Stimulated activated CD4-positive, alpha-beta T cell treated with anti-CD3 and anti-CD28 coated beads, Interleukin-15, amount 100 ng/mL, for 24 hours (primary cell): ENCODE results near the gene CTDSPL2.
"Not testable (repeated sequence)": the region's sequence is repeated elsewhere in the genome, so short reads cannot be mapped to it uniquely, and the experiment has no call there.

Experiments used
- DNase-seq: peaks from one replicate; pipeline ENCODE4 v3.0.0-alpha.2; 2020

The CTDSPL2 gene

GRCh38 chr15:44544745-44545144, 117.3 kb downstream of the CTDSPL2 start:
- DNase-seq: not testable (repeated sequence)

GRCh38 chr15:44545913-44546802, 118.7 kb downstream of the CTDSPL2 start:
- DNase-seq: peak; percentile 66

DNA sequence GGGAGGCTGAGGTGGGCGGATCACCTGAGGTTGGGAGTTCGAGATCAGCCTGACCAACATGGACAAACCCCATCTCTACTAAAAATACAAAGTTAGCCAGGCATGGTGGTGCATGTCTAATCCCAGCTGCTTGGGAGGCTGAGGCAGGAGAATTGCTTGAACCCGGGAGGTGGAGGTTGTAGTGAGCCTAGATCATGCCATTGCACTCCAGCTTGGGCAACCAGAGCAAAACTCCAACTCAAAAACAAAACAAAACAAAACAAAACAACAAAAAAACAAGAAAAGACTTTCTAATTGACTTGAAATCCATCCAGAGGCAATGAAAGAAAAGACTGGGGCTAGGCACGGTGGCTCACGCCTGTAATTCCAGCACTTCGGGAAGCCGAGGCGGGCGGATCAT, 121.7 kb downstream of the CTDSPL2 start:
- not testable (repeated sequence) for DNase-seq

- no peak for DNase-seq
Measured at GRCh38 chr15:44550256-44550655, 122.8 kb downstream of the CTDSPL2 start.

GRCh38 chr15:44550734-44551133, 123.3 kb downstream of the CTDSPL2 start:
- DNase-seq: no peak

DNA sequence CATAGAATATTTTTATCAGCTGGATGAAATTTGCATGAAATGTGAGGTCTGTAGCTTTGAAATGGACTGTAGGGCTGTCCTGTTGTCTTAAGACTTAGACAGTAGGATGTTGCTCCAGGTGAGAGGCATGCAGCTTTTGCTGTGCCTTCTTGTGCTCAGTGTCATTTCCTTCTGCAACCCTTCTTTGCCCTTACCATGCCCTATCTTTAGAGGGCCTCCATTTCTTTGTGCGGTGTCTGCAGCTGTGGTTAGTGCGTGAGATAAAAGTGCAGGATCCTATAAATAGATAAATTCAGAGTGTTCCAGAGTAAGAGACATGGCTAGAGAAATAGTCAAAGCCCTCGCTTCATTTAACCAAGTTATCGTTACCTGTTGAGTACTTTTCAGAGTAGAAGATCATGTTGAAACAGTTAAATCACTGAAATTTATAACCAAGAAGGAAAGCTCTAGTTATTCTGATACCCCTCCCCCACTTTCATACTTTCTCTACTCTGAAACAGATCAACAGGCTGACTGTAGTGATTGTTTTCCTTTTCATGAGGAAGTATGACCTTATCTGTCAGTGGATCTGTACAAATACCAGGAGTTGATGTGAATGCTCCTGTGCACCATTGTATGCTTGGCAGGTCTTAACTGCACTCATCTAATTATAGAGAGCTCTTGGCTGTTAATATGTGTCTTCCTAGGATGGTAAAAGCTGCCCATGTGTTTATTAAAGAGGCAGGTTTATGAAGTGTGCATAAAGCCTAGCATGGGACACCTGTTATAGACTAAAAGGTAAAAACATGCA, 127.7 kb downstream of the CTDSPL2 start:
- no peak for DNase-seq

DNA sequence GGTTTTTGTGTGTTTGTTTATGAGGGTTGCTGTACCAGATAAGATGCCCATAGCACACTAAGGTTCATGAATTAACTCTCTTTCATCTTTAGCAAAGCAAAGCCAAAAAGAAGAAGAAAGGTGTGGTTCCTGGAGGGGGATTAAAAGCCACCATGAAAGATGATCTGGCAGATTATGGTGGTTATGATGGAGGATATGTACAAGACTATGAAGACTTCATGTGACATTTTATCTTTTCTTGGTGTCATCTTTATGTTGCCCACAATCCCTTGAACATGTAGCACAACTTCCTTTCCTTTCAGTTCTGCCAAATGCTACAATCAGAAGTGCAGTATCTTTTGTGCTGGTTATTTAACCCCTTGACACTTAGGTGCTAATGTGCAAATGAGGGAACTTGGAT, 133.5 kb downstream of the CTDSPL2 start:
- not testable (repeated sequence) for DNase-seq

DNA sequence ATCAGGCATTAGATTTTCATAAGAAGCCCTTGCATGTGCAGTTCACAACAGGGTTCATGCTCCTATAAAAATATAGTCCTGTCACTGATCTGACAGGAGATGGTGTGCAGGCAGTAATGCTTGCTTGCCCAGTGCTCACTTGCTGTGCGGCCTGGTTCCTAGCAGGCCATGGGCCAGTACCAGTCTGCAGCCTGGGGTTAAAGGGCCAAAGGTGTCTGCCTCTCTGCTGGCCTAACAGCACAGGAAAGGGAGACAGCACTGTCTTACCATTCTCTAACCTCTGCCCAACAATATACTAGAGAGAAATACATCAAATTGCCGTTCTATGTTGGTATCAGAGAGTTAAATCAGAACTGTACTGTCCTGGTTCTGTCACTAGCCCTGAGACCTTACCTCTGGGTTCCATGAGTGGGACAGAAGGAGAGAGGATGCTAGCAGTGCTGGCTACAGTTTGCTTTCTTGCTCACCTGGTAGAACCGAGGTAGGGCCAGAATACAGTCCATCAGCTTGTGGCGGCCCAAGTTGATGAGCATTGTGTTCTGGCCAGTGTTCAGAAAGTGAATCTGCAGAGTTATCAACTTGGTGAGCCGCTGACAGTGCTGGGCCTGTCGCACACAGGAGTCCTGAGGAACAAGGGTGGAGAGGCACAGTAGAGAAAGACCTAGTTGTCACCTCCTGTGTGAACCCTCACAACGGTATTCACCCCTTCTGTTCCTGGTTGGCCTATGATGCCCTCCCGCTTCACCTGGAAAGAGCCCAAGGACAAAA, 138.1 kb downstream of the CTDSPL2 start:
- DNase-seq: no peak

GRCh38 chr15:44566155-44566540, 138.7 kb downstream of the CTDSPL2 start:
- DNase-seq: no peak

DNA sequence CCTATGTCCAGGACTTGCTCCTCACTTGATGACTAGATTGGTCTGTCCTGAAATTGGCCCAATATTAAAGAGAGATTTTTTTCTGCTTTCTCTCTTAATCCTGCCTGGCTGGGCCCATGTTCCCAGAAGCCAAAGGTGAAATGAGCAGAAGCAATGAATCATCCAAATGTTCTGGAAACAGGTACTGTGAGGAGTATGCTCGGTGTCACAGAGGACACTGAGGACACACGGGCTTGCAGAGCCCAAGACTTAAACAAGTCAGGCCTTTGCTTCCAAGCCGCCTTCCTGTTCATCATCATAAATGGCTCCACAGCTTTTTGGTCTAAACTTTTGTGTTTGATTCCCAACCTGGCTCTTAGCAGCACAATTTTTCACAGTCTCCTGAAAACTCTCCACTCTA, 140.9 kb downstream of the CTDSPL2 start:
- no peak for DNase-seq

DNA sequence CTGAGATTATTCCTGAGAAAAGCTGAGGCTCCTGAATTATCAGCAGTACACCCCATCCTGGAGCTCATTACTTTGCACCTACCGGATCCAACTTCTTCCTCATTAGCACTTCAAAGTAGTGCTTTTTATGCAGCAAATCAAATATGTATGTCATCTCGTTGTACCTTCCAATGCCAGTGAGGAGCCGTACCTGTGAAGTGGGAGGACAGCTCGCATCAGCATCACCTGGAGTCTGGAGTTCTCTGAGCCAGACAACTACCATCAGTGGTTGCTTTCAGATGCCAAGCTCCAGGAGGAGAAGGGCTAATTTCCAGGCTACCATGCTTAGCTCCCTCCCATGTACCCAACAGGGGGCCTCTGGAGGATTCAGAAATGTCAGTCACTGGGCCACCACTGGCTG, 141.9 kb downstream of the CTDSPL2 start:
- DNase-seq: no peak

DNA sequence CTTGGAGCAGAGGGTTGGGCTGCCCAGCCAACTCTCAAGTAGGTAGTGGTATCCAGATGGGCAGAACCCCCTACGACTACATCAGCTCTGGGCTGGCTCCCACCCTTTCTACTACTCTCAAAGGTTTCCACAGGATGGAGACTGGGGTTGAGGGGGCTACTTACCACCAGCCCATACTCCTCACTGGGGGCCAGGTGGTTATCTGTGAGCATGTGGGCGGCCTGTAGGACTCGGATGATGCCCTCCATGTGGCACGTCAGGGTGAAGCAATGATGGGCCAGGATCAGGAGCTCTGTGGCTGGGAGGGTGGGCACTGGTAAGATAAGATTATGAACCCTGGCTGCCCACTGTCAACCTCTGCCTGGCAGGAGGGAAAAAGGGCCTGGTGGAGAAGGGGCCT, 142.9 kb downstream of the CTDSPL2 start:
- no peak for DNase-seq

DNA sequence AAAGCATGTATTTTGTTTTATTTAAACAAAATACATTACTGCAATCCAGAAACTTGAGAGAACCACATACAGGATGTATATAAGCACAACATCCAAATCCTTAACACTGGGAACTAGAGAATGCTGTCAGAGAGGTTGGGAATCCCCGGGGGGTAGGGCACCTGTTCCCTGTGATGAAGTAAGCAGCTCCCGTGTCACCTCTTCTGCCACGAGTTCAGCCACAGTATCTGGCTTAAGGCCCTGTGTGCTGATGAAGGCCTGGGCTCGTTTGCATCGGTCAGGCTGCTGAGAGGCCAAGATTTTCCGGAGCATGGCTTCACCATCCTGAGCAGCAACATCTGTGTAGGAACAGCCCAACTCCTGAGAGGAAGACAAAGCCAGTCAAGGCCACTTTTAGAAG, 146.0 kb downstream of the CTDSPL2 start:
- DNase-seq: no peak

DNA sequence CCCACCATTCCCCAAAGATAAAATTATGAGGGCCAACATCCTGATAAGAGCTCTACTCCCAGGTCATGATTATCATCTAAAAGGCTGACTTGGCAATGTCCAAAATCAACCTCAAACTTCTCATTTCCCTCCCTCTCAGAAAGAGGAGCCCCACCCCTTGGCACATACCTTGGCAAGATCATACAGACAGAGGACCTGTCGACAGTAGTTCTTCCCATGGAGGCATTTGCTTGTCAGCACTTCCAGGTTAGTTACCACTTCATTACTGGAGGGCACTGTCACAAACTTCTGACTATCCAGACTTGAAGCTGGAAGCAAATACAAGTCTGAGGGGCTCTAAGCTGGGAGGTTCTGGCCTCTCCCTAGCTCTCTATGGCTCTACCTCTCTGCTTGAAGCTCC, 147.3 kb downstream of the CTDSPL2 start:
- no peak for DNase-seq
